CMK (cell line): ENCODE data around the gene PCDH12.

ENCODE experiments used
- DNase-seq: peaks from one replicate; pipeline ENCODE4 v3.0.0-alpha.2; 2010; ENCODE audit warnings: low read depth

Gene PCDH12

DNA sequence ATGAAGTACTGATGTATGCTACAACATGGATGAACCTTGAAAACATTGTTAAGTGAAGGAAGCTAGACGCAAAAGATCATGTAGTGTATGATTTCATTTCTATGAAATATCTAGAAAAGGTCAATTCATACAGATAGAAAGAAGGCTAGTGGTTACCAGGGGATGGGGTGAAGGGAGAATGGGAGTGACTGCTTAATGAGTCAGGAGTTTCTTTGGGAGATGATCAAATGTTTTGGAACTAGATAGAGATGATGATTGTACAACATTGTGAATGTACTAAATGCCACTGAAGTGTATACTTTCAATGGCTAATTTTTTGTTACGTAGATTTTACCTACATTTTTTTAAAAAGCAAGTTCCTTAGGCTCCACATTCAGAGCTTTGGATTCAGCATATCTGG is 49.2 kb downstream of the PCDH12 start:
- no peak for DNase-seq

DNA sequence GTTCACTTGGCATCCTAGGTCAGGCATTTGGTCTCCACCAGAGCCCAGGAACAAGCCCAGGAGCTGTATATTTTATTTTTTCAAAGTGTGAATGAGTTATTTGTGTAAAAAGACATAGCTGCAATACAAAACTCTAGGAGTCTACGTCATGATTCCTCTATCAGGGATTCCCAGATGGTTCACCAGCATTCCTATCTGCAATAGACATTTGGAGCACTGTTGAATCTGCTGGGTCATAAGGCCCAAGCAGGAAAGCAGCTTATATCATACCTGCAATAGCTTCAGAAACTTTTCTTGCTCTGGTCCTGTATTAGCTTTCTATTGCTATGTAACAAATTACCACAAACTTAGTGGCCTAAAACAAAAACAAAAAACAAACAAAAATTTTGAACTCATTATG is 51.0 kb downstream of the PCDH12 start:
- no peak for DNase-seq

DNA sequence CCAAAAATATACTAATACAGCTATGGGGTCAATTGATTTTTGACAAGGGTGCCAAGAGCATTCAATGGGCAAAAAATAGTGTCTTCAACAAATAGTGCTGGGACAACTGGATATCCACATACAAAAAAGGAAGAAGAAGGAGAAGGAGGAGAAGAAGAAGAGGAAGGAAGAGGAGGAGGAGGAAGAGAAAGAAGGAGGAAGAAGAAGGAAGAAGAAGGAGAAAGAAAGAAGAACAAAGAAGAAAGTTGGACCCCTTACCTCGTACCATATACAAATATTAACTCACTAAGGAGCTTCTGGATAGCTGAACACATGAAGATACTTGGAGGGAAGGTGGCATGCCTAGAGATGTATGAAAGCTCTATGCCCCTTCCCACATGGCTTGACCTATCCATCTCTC is 51.5 kb downstream of the PCDH12 start:
- no peak for DNase-seq

DNA sequence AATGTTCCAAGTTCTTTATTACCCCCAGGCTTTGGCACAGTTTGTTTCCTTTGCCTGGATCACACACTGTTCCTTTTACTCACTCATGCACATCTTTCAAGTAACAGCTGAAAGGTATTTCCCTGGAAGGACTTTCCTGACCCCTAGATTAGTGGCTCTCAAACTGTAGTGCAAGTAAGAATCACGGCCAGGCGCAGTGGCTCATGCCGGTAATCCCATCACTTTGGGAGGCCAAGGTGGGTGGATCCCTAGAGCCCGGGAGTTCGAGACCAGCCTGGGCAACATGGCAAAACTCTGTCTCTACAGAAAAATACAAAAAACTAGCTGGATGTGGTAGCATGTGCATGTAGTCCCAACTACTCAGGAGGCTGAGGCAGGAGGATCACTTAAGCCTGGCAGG is 53.5 kb downstream of the PCDH12 start:
- DNase-seq: no peak

DNA sequence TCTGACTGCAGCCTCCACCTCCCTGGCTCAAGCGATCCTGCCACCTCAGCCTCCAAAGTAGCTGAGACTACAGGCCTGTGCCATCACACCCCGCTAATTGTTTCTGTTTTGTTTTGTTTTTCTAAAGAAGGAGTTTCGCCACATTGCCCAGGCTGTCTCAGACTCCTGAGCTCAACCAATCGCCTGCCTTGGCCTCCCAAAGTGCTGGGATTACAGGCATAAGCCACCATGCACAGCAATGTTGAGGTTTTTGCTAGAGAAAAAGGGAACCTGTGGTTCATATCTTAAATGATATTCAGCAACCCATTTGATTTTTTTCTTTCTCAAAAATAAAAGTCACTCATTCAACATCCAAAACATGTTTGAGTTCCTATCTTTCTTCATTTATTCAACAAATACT is 54.7 kb downstream of the PCDH12 start:
- no peak for DNase-seq

DNA sequence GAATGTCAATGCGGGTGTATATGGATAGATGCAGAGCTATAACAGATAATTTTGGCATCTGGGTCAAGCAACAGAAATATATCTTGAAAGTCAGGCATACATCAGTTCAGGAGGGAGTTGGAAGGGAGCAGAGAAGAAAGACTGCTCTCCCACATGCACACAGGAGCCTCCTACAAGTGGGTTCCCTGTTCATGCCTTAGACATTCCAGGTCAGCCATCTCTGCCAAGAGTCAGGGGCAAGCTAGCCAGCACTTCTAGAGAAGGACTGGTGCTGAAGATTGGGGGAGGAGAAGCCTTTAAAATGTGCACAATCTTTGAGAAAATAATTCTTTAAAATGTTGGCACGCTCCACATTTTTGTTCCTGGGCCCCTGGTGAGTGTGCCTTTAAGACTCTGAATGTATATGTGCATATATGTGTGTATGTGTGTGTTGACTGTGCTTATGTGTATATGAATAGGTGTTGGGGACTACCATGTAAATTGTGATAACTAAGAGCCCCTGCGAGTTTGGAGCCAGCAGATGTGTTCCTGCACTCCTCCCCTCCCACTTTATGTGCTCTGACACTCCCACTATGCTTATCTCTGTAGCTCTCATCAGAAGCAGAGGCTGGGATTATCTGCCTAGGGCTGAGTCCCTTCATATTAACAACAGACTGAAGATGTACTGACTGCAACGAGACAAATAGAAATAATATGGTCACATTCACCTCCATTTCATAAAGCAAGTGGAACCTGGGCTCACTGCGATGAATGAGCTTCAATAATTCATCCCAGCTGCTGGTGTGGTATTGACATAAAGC is 55.8 kb downstream of the PCDH12 start:
- no peak for DNase-seq

DNA sequence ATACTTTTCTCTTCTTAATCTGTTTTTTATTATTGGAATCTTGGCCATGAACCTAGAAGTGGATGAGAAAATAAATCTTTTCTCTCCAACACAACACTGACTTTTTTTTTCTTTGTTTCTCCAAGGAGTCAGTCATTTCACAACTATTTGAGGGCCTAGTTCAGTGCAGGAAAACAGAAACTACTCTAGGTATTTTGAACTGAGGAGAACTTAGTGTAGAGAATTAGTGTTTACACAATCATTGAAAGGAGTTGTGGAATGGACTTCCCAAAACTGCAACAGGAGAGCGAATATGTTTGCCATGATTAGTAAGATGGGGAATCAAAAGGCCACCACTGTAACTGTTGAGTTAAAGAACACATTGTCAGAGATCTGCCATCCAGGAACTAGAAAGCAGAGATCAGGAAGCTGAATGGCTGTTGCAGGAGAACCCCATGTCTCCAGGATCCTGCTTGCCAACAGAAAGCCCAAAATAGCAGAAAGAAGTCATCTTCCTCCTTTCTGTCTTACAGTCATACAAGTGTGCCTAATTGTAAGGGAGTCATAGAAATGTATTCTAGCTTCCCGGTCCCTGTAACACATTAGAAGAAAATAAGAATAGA is 59.5 kb downstream of the PCDH12 start:
- DNase-seq: no peak

DNA sequence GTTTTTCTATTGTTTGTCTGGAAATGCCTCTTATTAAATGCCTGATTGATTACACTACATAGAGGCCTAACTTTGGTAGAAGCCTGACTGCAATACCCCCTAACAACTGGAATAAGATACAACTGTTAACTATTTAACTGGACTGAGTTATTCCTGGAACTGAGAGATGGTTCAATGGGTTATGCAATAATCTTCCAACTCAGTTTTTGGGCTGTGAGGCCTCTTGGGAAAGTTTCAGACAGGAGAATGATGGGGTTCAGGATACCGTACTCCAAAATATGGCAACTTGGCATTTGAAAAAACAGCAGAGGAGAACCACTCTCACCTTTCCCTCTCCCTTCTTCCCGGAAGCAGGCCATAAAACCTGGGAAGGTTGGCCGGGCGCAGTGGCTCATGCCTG is 60.6 kb downstream of the PCDH12 start:
- no peak for DNase-seq
